GM12878 (cell line): ENCODE results near the gene PLA2G6. TPM values are rescaled to one million over a fixed set of nuclear protein-coding genes. Genes with fewer than 3 reads are reported as not detected.

Experiments
- ASH2L ChIP-seq: fragments of 300-600, 200-600 bp; sonication (generic); IDR thresholded peaks from 2 replicates; pipeline ENCODE4 v1.6.1; 2017; ENCODE audit warnings: low read depth, mild to moderate bottlenecking, borderline replicate concordance
- ATF7 ChIP-seq: fragments of 450-650 bp; IDR thresholded peaks from 2 replicates; pipeline ENCODE4 v1.6.1; 2016; ENCODE audit warnings: low read depth, mild to moderate bottlenecking
- CBX3 ChIP-seq: fragments of 200-600 bp; sonication (generic); IDR thresholded peaks from 2 replicates; pipeline ENCODE4 v1.6.1; 2016; ENCODE audit warnings: low read depth, borderline replicate concordance
- EGR1 ChIP-seq, 2 experiments: IDR thresholded peaks; 1 replicate in 1 of 2; 2 replicates in 1 of 2; pipeline ENCODE4 v1.6.1; 2011 to 2012; ENCODE audit warnings: low read depth in 2 of 2, low read length in 2 of 2, borderline replicate concordance in 1 of 2, mild to moderate bottlenecking in 1 of 2, moderate library complexity in 1 of 2
- MEF2A ChIP-seq: IDR thresholded peaks from 2 replicates; pipeline ENCODE4 v1.6.1; 2011; ENCODE audit warnings: low read depth, mild to moderate bottlenecking, low read length, moderate library complexity; ENCODE audit not compliant: insufficient read depth
- MYC ChIP-seq: IDR thresholded peaks from 2 replicates; pipeline ENCODE4 v1.6.1; 2011; ENCODE audit warnings: mild to moderate bottlenecking, low read length, moderate library complexity, inconsistent platforms; ENCODE audit not compliant: insufficient read depth, insufficient replicate concordance, insufficient read length, severe bottlenecking
- NFIC ChIP-seq: IDR thresholded peaks from 2 replicates; pipeline ENCODE4 v1.6.1; 2012; ENCODE audit warnings: low read depth, mild to moderate bottlenecking, inconsistent platforms, low read length, moderate library complexity
- NR2C1 ChIP-seq: fragments of 450-650 bp; IDR thresholded peaks from 2 replicates; pipeline ENCODE4 v1.6.1; 2017; ENCODE audit warnings: antibody characterized with exemption, mild to moderate bottlenecking, moderate library complexity
- NR2C2 ChIP-seq: IDR thresholded peaks from 2 replicates; pipeline ENCODE4 v1.6.1; 2011; ENCODE audit warnings: borderline replicate concordance, low read depth; ENCODE audit not compliant: control insufficient read depth, insufficient read length
- PAX8 ChIP-seq: fragments of 450-650 bp; IDR thresholded peaks from 2 replicates; pipeline ENCODE4 v1.6.1; 2017; ENCODE audit warnings: mild to moderate bottlenecking, moderate library complexity
- RUNX3 ChIP-seq: IDR thresholded peaks from 2 replicates; pipeline ENCODE4 v1.6.1; 2012; ENCODE audit warnings: low read length, inconsistent platforms
- TCF7 ChIP-seq: IDR thresholded peaks from 2 replicates; pipeline ENCODE4 v1.6.1; 2014; ENCODE audit warnings: antibody characterized with exemption, borderline replicate concordance
- ZNF24 ChIP-seq: fragments of 450-650 bp; IDR thresholded peaks from 2 replicates; pipeline ENCODE4 v1.6.1; 2017; ENCODE audit warnings: antibody characterized with exemption, mild to moderate bottlenecking
- polyA plus RNA-seq, 11 experiments: library from polyadenylated mRNA; depleted of rRNA in 4 of 11; unstranded in 6 of 11; stranded (reverse) in 5 of 11; fragments of >200 nt; fragmentation: Nextera tagmentation in 4 of 11; fragmentation: Illumina TruSeq in 1 of 11; extraction: Ambion mirVana in 4 of 11; extraction: Trizol in 1 of 11; gene quantifications; 1 replicate in 1 of 11; 2 replicates in 10 of 11; pipeline versions ENCODE4 v1.2.1 to v1.2.3, GENCODE V29; 2011 to 2016; ENCODE audit warnings: inconsistent platforms in 2 of 11, missing spikeins in 2 of 11, low read depth in 1 of 11
- total RNA-seq, 4 experiments: library from RNA; depleted of rRNA in 3 of 4; stranded (reverse); fragments of >200 nt in 3 of 4; fragmentation: Illumina TruSeq in 1 of 4; extraction: Trizol in 1 of 4; gene quantifications; 2 replicates each; pipeline versions ENCODE4 v1.2.1 to v1.2.3, GENCODE V29; 2013 to 2021
- TF ChIP-seq, protein P1 (sequence below): IDR thresholded peaks from 2 replicates; pipeline ENCODE4 v1.6.1; 2012; ENCODE audit warnings: low read depth, low read length, improper control_type of control experiment
- TF ChIP-seq, protein P2 (sequence below): fragments of 450-650 bp; IDR thresholded peaks from 2 replicates; pipeline ENCODE4 v1.6.1; 2016; ENCODE audit warnings: mild to moderate bottlenecking, moderate library complexity, borderline replicate concordance
- TF ChIP-seq, protein P3 (sequence below): fragments of 450-650 bp; formaldehyde crosslinking; IDR thresholded peaks from 2 replicates; pipeline ENCODE4 v1.5.0; 2022; ENCODE audit warnings: mild to moderate bottlenecking, missing genetic modification characterization
- TF ChIP-seq, protein P4 (sequence below), 3 experiments: IDR thresholded peaks in 2 of 3; conservative IDR thresholded peaks in 1 of 3; 2 replicates each; pipeline ENCODE4 v1.5.1; 2011; ENCODE audit warnings: low read depth in 3 of 3, low read length in 3 of 3, mild to moderate bottlenecking in 3 of 3, control low read depth in 2 of 3, moderate library complexity in 2 of 3, inconsistent platforms in 1 of 3, mixed read lengths in 1 of 3; ENCODE audit not compliant: control insufficient read depth in 2 of 3, insufficient read depth in 1 of 3; ENCODE audit errors: extremely low read depth in 1 of 3

The PLA2G6 gene
- total and polyA plus RNA-seq, 10 of the 15 experiments (the other 5 are each of a cell fraction or from before 2014, with no cell fraction given) = 0.15 to 42.2 (median 15.8) TPM

DNA sequence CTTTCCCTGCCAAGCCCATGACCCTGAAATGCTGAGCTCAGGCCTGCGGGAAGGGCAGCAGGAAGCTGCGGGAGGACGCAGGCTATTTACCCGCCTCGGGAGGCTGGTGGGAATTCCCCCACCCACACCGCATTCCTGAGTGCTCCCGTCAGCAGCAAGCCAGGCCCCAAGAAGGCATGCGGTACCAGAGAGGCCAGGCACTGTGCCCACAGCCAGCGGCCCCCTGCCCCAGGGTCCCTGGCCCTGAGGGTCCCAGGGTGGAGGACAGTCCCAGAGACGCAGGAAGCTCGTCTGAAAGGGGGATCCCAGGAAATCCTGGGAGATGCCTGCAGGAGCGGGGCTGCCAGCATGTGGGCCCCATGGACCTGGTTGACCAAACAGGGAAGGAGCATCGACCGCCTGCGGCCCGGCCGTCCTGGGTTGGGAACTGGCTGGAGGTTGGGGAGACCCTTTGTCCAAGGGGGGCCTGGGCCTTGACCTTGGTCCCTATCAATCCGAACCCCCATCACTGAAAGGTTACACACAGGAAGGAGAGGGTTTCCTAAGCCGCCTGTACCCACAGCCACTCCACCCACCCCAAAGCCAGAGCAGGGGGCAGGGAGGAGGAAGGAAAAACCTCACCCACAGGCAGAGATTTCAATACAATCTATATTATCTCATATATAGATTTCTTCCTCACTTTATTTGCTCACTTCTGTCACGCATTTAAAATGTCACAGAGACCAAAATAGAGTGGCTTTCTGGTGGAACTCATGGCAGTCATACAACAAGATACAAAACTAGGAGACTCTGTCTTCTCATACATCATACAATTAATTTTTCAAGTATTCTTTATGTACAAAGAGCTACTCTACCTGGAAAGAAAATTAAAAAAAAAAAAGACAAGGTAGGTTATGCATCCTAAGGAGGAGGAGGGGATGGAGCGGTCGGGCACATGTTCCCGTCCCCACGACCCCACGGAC is 37.3 kb upstream of the PLA2G6 start (continued):
- TF ChIP-seq CBX3 = no peak
- TF ChIP-seq NR2C1 = no peak
- TF ChIP-seq, protein P1, sequence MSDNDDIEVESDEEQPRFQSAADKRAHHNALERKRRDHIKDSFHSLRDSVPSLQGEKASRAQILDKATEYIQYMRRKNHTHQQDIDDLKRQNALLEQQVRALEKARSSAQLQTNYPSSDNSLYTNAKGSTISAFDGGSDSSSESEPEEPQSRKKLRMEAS = no peak
- no peak for TF ChIP-seq ATF7
- TF ChIP-seq ASH2L = no peak
- TF ChIP-seq MEF2A = no peak
- TF ChIP-seq, protein P2, sequence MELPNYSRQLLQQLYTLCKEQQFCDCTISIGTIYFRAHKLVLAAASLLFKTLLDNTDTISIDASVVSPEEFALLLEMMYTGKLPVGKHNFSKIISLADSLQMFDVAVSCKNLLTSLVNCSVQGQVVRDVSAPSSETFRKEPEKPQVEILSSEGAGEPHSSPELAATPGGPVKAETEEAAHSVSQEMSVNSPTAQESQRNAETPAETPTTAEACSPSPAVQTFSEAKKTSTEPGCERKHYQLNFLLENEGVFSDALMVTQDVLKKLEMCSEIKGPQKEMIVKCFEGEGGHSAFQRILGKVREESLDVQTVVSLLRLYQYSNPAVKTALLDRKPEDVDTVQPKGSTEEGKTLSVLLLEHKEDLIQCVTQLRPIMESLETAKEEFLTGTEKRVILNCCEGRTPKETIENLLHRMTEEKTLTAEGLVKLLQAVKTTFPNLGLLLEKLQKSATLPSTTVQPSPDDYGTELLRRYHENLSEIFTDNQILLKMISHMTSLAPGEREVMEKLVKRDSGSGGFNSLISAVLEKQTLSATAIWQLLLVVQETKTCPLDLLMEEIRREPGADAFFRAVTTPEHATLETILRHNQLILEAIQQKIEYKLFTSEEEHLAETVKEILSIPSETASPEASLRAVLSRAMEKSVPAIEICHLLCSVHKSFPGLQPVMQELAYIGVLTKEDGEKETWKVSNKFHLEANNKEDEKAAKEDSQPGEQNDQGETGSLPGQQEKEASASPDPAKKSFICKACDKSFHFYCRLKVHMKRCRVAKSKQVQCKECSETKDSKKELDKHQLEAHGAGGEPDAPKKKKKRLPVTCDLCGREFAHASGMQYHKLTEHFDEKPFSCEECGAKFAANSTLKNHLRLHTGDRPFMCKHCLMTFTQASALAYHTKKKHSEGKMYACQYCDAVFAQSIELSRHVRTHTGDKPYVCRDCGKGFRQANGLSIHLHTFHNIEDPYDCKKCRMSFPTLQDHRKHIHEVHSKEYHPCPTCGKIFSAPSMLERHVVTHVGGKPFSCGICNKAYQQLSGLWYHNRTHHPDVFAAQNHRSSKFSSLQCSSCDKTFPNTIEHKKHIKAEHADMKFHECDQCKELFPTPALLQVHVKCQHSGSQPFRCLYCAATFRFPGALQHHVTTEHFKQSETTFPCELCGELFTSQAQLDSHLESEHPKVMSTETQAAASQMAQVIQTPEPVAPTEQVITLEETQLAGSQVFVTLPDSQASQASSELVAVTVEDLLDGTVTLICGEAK = no peak
- no peak for TF ChIP-seq ZNF24
- peak; percentile 61 for TF ChIP-seq RUNX3
- TF ChIP-seq, protein P3, sequence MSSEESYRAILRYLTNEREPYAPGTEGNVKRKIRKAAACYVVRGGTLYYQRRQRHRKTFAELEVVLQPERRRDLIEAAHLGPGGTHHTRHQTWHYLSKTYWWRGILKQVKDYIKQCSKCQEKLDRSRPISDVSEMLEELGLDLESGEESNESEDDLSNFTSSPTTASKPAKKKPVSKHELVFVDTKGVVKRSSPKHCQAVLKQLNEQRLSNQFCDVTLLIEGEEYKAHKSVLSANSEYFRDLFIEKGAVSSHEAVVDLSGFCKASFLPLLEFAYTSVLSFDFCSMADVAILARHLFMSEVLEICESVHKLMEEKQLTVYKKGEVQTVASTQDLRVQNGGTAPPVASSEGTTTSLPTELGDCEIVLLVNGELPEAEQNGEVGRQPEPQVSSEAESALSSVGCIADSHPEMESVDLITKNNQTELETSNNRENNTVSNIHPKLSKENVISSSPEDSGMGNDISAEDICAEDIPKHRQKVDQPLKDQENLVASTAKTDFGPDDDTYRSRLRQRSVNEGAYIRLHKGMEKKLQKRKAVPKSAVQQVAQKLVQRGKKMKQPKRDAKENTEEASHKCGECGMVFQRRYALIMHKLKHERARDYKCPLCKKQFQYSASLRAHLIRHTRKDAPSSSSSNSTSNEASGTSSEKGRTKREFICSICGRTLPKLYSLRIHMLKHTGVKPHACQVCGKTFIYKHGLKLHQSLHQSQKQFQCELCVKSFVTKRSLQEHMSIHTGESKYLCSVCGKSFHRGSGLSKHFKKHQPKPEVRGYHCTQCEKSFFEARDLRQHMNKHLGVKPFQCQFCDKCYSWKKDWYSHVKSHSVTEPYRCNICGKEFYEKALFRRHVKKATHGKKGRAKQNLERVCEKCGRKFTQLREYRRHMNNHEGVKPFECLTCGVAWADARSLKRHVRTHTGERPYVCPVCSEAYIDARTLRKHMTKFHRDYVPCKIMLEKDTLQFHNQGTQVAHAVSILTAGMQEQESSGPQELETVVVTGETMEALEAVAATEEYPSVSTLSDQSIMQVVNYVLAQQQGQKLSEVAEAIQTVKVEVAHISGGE (CRISPR knock-in tag) = no peak
- TF ChIP-seq, protein P4, sequence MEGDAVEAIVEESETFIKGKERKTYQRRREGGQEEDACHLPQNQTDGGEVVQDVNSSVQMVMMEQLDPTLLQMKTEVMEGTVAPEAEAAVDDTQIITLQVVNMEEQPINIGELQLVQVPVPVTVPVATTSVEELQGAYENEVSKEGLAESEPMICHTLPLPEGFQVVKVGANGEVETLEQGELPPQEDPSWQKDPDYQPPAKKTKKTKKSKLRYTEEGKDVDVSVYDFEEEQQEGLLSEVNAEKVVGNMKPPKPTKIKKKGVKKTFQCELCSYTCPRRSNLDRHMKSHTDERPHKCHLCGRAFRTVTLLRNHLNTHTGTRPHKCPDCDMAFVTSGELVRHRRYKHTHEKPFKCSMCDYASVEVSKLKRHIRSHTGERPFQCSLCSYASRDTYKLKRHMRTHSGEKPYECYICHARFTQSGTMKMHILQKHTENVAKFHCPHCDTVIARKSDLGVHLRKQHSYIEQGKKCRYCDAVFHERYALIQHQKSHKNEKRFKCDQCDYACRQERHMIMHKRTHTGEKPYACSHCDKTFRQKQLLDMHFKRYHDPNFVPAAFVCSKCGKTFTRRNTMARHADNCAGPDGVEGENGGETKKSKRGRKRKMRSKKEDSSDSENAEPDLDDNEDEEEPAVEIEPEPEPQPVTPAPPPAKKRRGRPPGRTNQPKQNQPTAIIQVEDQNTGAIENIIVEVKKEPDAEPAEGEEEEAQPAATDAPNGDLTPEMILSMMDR (IDR thresholded peaks at IDR 0.05 in 2 of 3, conservative IDR thresholded peaks at IDR 0.05 in 1 of 3; ENCODE audit: control insufficient read depth in 2 of 3, extremely low read depth in 1 of 3, insufficient read depth in 1 of 3, low read depth in 3 of 3, low read length in 3 of 3) = no peak
- no peak for TF ChIP-seq TCF7
- TF ChIP-seq NR2C2 = no peak
- TF ChIP-seq PAX8 = no peak
- TF ChIP-seq NFIC = no peak
- peak; percentile 17 to 84 for TF ChIP-seq EGR1 (IDR thresholded peaks at IDR 0.05; ENCODE audit: borderline replicate concordance in 1 of 2, low read depth in 2 of 2, low read length in 2 of 2)
- no peak for TF ChIP-seq MYC
